ENCODE measurements around the gene ADAMTS12. TPM values are rescaled to one million over a fixed set of nuclear protein-coding genes. Genes with fewer than 3 reads are reported as not detected.

Gene ADAMTS12
- total RNA-seq, 1 experiment from 2014 or later = 0.15 TPM

GRCh38 chr5:33504570-33504969 is 387.2 kb downstream of the ADAMTS12 start:
- POLR2A ChIA-PET = no interaction called here

GRCh38 chr5:33501899-33502298 is 389.9 kb downstream of the ADAMTS12 start:
- no TSS peak for BruUV-seq (replicated peaks)
- H3K4me3 ChIP-seq (ENCODE audit: low read depth in 2 of 2, low read length in 2 of 2) = no peak overlapping the region
- in situ Hi-C loops (cut with HindIII; ENCODE audit: low pct_unique_long_range_greater_than_20kb, low sequenced_read_pairs) (no loop called here), intact Hi-C loops (cut with micrococcal nuclease; ENCODE audit: unreplicated experiment) (no loop called here)
- no peaks in the 10 kb centered on the region for H3K36me3 ChIP-seq (ENCODE audit: control insufficient read depth, insufficient read depth, low read length)
- H3K27me3 ChIP-seq (ENCODE audit: control insufficient read depth, insufficient read depth, low read length) = no peaks in the 10 kb centered on the region
- H3K9me3 ChIP-seq (ENCODE audit: control insufficient read depth, insufficient read depth, low read depth, low read length) = no peaks in the 10 kb centered on the region
- no peaks in the 10 kb centered on the region for H3K4me1 ChIP-seq (ENCODE audit: control insufficient read depth, insufficient read depth, low read length)
- no peak for TF ChIP-seq CTCF (IDR thresholded peaks at IDR 0.05)
- TF ChIP-seq POLR2AphosphoS5 (IDR thresholded peaks at IDR 0.05; ENCODE audit: low read depth, low read length) = no peak
- TF ChIP-seq REST (IDR thresholded peaks at IDR 0.05; ENCODE audit: insufficient read depth in 1 of 2, low read depth in 2 of 2, low read length in 1 of 2) = no peak
- TF ChIP-seq TCF7L2 (IDR thresholded peaks at IDR 0.05; ENCODE audit: low read depth, low read length) = no peak
- TF ChIP-seq SIN3A (IDR thresholded peaks at IDR 0.05; ENCODE audit: borderline replicate concordance, insufficient read depth, low read depth, low read length) = no peak
- CTCF ChIA-PET = no interaction called here
- POLR2A ChIA-PET = no interaction called here
- ATAC-seq (no peak), DNase-seq (ENCODE audit: low read depth, low spot score) (no peak)
- H3K27ac ChIP-seq (ENCODE audit: low read length) = no peak overlapping the region

More at GRCh38 chr5:33504570-33504969, 387.2 kb downstream of the ADAMTS12 start:
- H3K27ac ChIP-seq (ENCODE audit: low read length) = no peak overlapping the region
- TF ChIP-seq SIN3A (IDR thresholded peaks at IDR 0.05; ENCODE audit: borderline replicate concordance, insufficient read depth, low read depth, low read length) (no peak), TCF7L2 (IDR thresholded peaks at IDR 0.05; ENCODE audit: low read depth, low read length) (no peak), POLR2AphosphoS5 (IDR thresholded peaks at IDR 0.05; ENCODE audit: low read depth, low read length) (no peak)
- no peak for DNase-seq (ENCODE audit: low read depth, low spot score)
- H3K4me3 ChIP-seq (ENCODE audit: low read depth in 2 of 2, low read length in 2 of 2) = no peak overlapping the region
- no peaks in the 10 kb centered on the region for H3K4me1 ChIP-seq (ENCODE audit: control insufficient read depth, insufficient read depth, low read length)
- BruUV-seq (replicated peaks) = no TSS peak
- ATAC-seq = no peak
- CTCF ChIA-PET = no interaction called here
- H3K36me3 ChIP-seq (ENCODE audit: control insufficient read depth, insufficient read depth, low read length) = no peaks in the 10 kb centered on the region
- H3K9me3 ChIP-seq (ENCODE audit: control insufficient read depth, insufficient read depth, low read depth, low read length) = no peaks in the 10 kb centered on the region
- intact Hi-C loops (cut with micrococcal nuclease; ENCODE audit: unreplicated experiment) = no loop called here
- in situ Hi-C loops (cut with HindIII; ENCODE audit: low pct_unique_long_range_greater_than_20kb, low sequenced_read_pairs) = no loop called here
- no peaks in the 10 kb centered on the region for H3K27me3 ChIP-seq (ENCODE audit: control insufficient read depth, insufficient read depth, low read length)

GRCh38 chr5:33501260-33501659 is 390.5 kb downstream of the ADAMTS12 start:
- Histone ChIP-seq H3K27me3 (ENCODE audit: control insufficient read depth, insufficient read depth, low read length) (no peaks in the 10 kb centered on the region), H3K27ac (ENCODE audit: low read length) (no peak overlapping the region), H3K4me3 (ENCODE audit: low read depth in 2 of 2, low read length in 2 of 2) (no peak overlapping the region), H3K36me3 (ENCODE audit: control insufficient read depth, insufficient read depth, low read length) (no peaks in the 10 kb centered on the region), H3K9me3 (ENCODE audit: control insufficient read depth, insufficient read depth, low read depth, low read length) (no peaks in the 10 kb centered on the region), H3K4me1 (ENCODE audit: control insufficient read depth, insufficient read depth, low read length) (no peaks in the 10 kb centered on the region)
- ATAC-seq (no peak), DNase-seq (ENCODE audit: low read depth, low spot score) (no peak)
- intact Hi-C loops (cut with micrococcal nuclease; ENCODE audit: unreplicated experiment) (no loop called here), in situ Hi-C loops (cut with HindIII; ENCODE audit: low pct_unique_long_range_greater_than_20kb, low sequenced_read_pairs) (no loop called here)
- no peak for TF ChIP-seq SIN3A (IDR thresholded peaks at IDR 0.05; ENCODE audit: borderline replicate concordance, insufficient read depth, low read depth, low read length)
- TF ChIP-seq REST (IDR thresholded peaks at IDR 0.05; ENCODE audit: insufficient read depth in 1 of 2, low read depth in 2 of 2, low read length in 1 of 2) = no peak
- TF ChIP-seq CTCF (IDR thresholded peaks at IDR 0.05) = no peak
- TF ChIP-seq POLR2AphosphoS5 (IDR thresholded peaks at IDR 0.05; ENCODE audit: low read depth, low read length) = no peak
- TF ChIP-seq TCF7L2 (IDR thresholded peaks at IDR 0.05; ENCODE audit: low read depth, low read length) = no peak
- POLR2A ChIA-PET = no interaction called here
- no TSS peak for BruUV-seq (replicated peaks)
- CTCF ChIA-PET = no interaction called here
